Neural cell (in vitro differentiated cells): Measurements from ENCODE around the gene SETBP1.

Experiments used
- CTCF ChIP-seq: fragments of 450-650 bp; IDR thresholded peaks from 2 replicates; pipeline ENCODE4 v1.5.1; 2014; ENCODE audit warnings: antibody characterized with exemption, mild to moderate bottlenecking, moderate library complexity; ENCODE audit not compliant: poor library complexity, severe bottlenecking
- MXI1 ChIP-seq: fragments of 450-650 bp; conservative IDR thresholded peaks from 2 replicates; pipeline ENCODE4 v1.6.1; 2014; ENCODE audit warnings: antibody characterized with exemption, mild to moderate bottlenecking; ENCODE audit not compliant: poor library complexity, severe bottlenecking
- POLR2AphosphoS5 ChIP-seq: IDR thresholded peaks from 2 replicates; pipeline ENCODE4 v1.6.1; 2012

- TF ChIP-seq POLR2AphosphoS5 (no peak), CTCF (no peak), MXI1 (no peak)
These were observed 369.1 kb downstream of the SETBP1 start for GRCh38 chr18:45049578-45050319.
